Natural killer cell (primary cell): Measurements from ENCODE around the gene CD72. TPM values are rescaled to one million over a fixed set of nuclear protein-coding genes. Genes with fewer than 3 reads are reported as not detected.

Experiments
- ATAC-seq, 3 donors: fragments of 150-1000 bp in 2 of 3; fragments of 200-7000 bp in 1 of 3; cut with Tn5 transposase; 1 replicate in 1 of 3; 2 replicates in 2 of 3; pipeline ENCODE4 v1.10.0; 2021; ENCODE audit warnings: mild to moderate bottlenecking in 2 of 3, moderate library complexity in 2 of 3
- DNase-seq, 2 donors: peaks; one replicate each; pipeline versions ENCODE4 v3.0.0 to v3.0.0-alpha.2; 2013 to 2021; ENCODE audit warnings: mixed read lengths in 1 of 2
- H3K27ac ChIP-seq: one replicate; pipeline ENCODE4 v1.5.1; 2013; ENCODE audit warnings: mild to moderate bottlenecking, low read length
- H3K27me3 ChIP-seq: one replicate; pipeline ENCODE4 v1.6.1; 2013; ENCODE audit warnings: low read length; ENCODE audit not compliant: control insufficient read depth, insufficient read depth
- H3K36me3 ChIP-seq: one replicate; pipeline ENCODE4 v1.6.1; 2013; ENCODE audit warnings: low read length; ENCODE audit not compliant: control insufficient read depth, insufficient read depth
- H3K4me1 ChIP-seq: one replicate; pipeline ENCODE4 v1.6.1; 2013; ENCODE audit warnings: low read length; ENCODE audit not compliant: control insufficient read depth, insufficient read depth
- H3K4me3 ChIP-seq: one replicate; pipeline ENCODE4 v1.5.1; 2013; ENCODE audit warnings: low read length
- H3K9me3 ChIP-seq: one replicate; pipeline ENCODE4 v1.6.1; 2013; ENCODE audit warnings: low read length; ENCODE audit not compliant: control insufficient read depth, insufficient read depth
- H3K27ac Mint-ChIP-seq, 2 donors: one replicate each; pipeline ENCODE4 v1.8.0; 2022; ENCODE audit warnings: mild to moderate bottlenecking in 2 of 2, mixed read lengths in 2 of 2, moderate library complexity in 1 of 2
- H3K27me3 Mint-ChIP-seq, 2 donors: one replicate each; pipeline ENCODE4 v1.8.0; 2022; ENCODE audit warnings: low read depth in 2 of 2, mixed read lengths in 2 of 2
- H3K36me3 Mint-ChIP-seq: one replicate; pipeline ENCODE4 v1.8.0; 2022; ENCODE audit warnings: mixed read lengths
- H3K4me1 Mint-ChIP-seq, 2 donors: one replicate each; pipeline ENCODE4 v1.8.0; 2022; ENCODE audit warnings: mixed read lengths in 2 of 2
- H3K4me3 Mint-ChIP-seq: one replicate; pipeline ENCODE4 v1.8.0; 2022; ENCODE audit warnings: mild to moderate bottlenecking, moderate library complexity, mixed read lengths
- H3K9me3 Mint-ChIP-seq, 2 donors: one replicate each; pipeline ENCODE4 v1.8.0; 2022; ENCODE audit warnings: mixed read lengths in 2 of 2
- CTCF ChIP-seq: fragments of 200-600 bp; IDR thresholded peaks from one replicate; pipeline ENCODE4 v1.8.0; 2022; ENCODE audit warnings: antibody characterized with exemption
- WGBS: methylation state at CpG from one replicate; pipeline ENCODE4 v1.1.7; 2013; ENCODE audit warnings: missing lambda C conversion rate; ENCODE audit not compliant: insufficient coverage; 5-methylcytosine and 5-hydroxymethylcytosine counted together
- intact Hi-C: fragments of 100-400 bp; cut with micrococcal nuclease; formaldehyde crosslinking; loops from one replicate; pipeline ENCODE4 v1.14.2; 2022
- total RNA-seq, 4 donors: library from RNA; stranded (reverse); fragments of 120-200 nt in 1 of 4; gene quantifications; one replicate each; pipeline versions ENCODE4 v1.2.3 to v1.2.4, GENCODE V29; 2013 to 2022

The CD72 gene
- total RNA-seq, 3 donors from 2014 or later (not counting 1 experiment from before 2014, with no cell fraction given): 27.0 to 48.1 (median 32.3) TPM

DNA sequence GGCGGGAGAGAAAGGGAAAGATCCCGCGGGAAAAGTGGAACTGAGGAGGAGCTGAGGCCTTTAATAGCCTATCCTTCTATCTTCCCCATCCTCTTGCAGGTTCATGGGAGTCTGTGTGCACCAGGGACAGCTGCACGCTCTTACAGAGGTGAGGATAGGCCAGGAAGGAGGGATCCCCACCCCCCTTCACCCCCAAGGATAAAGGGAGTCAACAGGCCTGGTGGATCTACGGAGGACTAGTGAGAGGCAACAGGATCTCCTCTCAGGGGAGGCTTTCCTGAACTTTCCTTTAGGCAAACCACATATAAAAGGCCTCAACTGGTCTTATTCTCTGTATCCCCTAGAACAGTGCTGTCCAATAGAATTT, 12.1 kb downstream of the CD72 start:
- peak overlapping the region; percentile 50 for H3K4me3 ChIP-seq
- H3K36me3 Mint-ChIP-seq: no peaks in the 10 kb centered on the region
- peaks cover 39% of the 10 kb centered on the region for H3K36me3 ChIP-seq
- H3K4me1 ChIP-seq: peaks cover 37% of the 10 kb centered on the region
- peak overlapping the region; percentile 43 to 63 for H3K27ac Mint-ChIP-seq
- H3K9me3 ChIP-seq: no peaks in the 10 kb centered on the region
- H3K27me3 ChIP-seq: no peaks in the 10 kb centered on the region
- ATAC-seq (no peak), DNase-seq (no peak)
- intact Hi-C loops: no loop called here
- peaks cover 22 to 43% of the 10 kb centered on the region in 2 donors for H3K4me1 Mint-ChIP-seq
- WGBS: 26% methylated on average over 3 of the region's 5 CpGs
- peak overlapping the region; percentile 69 for H3K27ac ChIP-seq
- no peaks in the 10 kb centered on the region for H3K9me3 Mint-ChIP-seq
- H3K4me3 Mint-ChIP-seq: peak overlapping the region; percentile 76
- no peak for TF ChIP-seq CTCF
- H3K27me3 Mint-ChIP-seq: no peaks in the 10 kb centered on the region

GRCh38 chr9:35605351-35606137, 12.7 kb downstream of the CD72 start:
- no peaks in the 10 kb centered on the region for H3K9me3 Mint-ChIP-seq
- Histone ChIP-seq H3K36me3 (peaks cover 38% of the 10 kb centered on the region), H3K27me3 (no peaks in the 10 kb centered on the region), H3K27ac (peak overlapping the region; percentile 69), H3K4me1 (peaks cover 37% of the 10 kb centered on the region), H3K4me3 (peak overlapping the region; percentile 50), H3K9me3 (no peaks in the 10 kb centered on the region)
- ATAC-seq: no peak
- H3K27me3 Mint-ChIP-seq: no peaks in the 10 kb centered on the region
- no peaks in the 10 kb centered on the region for H3K36me3 Mint-ChIP-seq
- under 1% methylated on average over 76 of the region's 76 CpGs for WGBS
- peak overlapping the region; percentile 43 to 63 for H3K27ac Mint-ChIP-seq
- TF ChIP-seq CTCF: no peak
- peak in 1 of 2 donors; percentile 61 for DNase-seq
- peak overlapping the region; percentile 76 for H3K4me3 Mint-ChIP-seq
- intact Hi-C loops: loop anchor here (2.0 kb wide), 3 partner anchors 91 to 533 kb away; partner anchors contain the start of genes ATOSB and VCP
- H3K4me1 Mint-ChIP-seq: peaks cover 22 to 38% of the 10 kb centered on the region in 2 donors

DNA sequence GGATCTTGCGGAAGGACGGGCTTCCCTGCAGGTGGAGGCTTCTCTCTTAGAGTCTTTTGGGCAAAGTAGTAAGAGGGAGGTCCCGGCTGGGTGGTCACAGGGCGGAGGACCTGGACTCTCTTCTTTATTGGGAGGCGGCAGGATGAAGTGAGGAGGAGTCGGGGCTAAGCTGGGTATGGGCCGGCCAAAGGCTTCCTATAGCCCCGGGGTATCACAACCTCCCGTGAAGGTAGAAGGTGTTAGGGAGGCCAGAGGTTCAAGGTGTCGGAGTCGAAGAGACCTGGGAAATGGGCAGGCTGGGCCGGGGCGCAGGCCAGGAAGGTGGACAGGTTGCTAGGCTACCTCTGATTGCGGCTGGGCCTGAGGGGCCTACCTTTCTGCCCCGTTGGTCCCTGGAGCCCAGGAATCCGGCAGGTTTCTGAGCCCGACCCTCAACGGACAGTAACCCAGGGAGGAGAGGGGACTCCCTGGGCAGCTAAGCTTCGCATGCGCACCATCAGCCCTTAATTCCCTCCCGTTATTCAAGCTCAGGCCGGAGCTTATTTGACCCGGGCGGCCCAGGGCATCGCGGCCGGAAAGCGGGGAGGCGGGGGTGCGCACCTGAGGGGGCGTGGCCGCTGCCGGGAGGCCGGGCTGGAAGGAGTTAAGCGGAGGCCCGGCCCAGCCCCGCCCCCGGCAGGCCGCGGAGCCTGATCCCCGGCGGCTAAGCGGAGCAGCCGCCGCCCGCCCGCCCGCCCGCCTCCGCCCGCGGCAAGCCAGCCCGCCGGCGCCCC, 13.4 kb downstream of the CD72 start, which contains the start of gene TESK1:
TESK1 (plus strand) TSS at position 685 of the 773 bp plus-strand sequence. CDS start 358 bp downstream, outside the sequence.
- ATAC-seq: peak; percentile 23 to 38 (median 36)
- Histone ChIP-seq H3K4me1 (peaks cover 37% of the 10 kb centered on the region), H3K36me3 (peaks cover 32% of the 10 kb centered on the region)

More for the DNA sequence above, 13.4 kb downstream of the CD72 start, which contains the start of gene TESK1:
- under 1% methylated on average over 55 of the region's 55 CpGs for WGBS
- intact Hi-C loops: loop anchor here (1.0 to 5.0 kb wide), 10 partner anchors 15 to 532 kb away; partner anchors contain the start of genes ATOSB, CCDC107, CREB3 and FAM221B
- H3K27me3 ChIP-seq: no peaks in the 10 kb centered on the region
- H3K9me3 ChIP-seq: no peaks in the 10 kb centered on the region
- H3K4me1 Mint-ChIP-seq: peaks cover 22 to 37% of the 10 kb centered on the region in 2 donors
- peak within 1 kb of the TSS; percentile 80 for H3K27ac ChIP-seq
- no peaks in the 10 kb centered on the region for H3K27me3 Mint-ChIP-seq
- DNase-seq: peak; percentile 69 to 91
- H3K27ac Mint-ChIP-seq: peak within 1 kb of the TSS; percentile 96 to 98
- peak within 1 kb of the TSS; percentile 98 for H3K4me3 Mint-ChIP-seq
- H3K36me3 Mint-ChIP-seq: no peaks in the 10 kb centered on the region
- peak within 1 kb of the TSS; percentile 51 for H3K4me3 ChIP-seq
- no peak for TF ChIP-seq CTCF
- no peaks in the 10 kb centered on the region for H3K9me3 Mint-ChIP-seq
